ENCODE measurements around the gene SMIM10L2A.

Gene SMIM10L2A

DNA sequence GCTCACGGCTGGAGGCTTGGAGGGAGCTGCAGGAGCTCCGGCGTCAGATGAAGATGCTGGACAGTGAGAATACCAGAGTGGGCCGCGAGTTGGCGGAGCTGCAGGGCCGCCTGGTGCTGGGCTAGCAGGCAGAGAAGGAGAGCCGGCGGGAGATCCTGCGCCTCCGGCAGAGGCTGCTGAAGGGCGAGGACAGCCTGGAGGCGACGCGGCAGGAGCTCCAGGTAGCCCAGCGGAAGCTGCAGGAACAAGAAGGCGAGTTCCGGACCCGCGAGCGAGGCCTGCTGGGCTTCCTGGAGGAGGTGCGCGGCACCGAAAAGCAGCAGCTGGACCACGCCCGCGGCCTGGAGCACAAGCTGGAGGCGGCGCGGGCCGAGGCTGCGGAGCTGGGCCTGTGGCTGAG, 14.7 kb downstream of the SMIM10L2A start:
- Histone ChIP-seq H3K4me1 (ENCODE audit: low read length) (no peaks in the 10 kb centered on the region), H3K4me2 (ENCODE audit: low read depth, low read length) (no peak overlapping the region), H3K27ac (ENCODE audit: low read length) (no peak overlapping the region), H3K4me3 (ENCODE audit: low read length) (no peak overlapping the region), H4K20me1 (ENCODE audit: insufficient read depth, low read length) (no peaks in the 10 kb centered on the region), H3K36me3 (replicated peaks; ENCODE audit: insufficient read depth, low read length) (no peaks in the 10 kb centered on the region), H3K9me3 (replicated peaks; ENCODE audit: insufficient read depth, low read length) (no peaks in the 10 kb centered on the region), H3K27me3 (replicated peaks; ENCODE audit: insufficient read depth, low read length) (no peaks in the 10 kb centered on the region), H3F3A (ENCODE audit: insufficient read depth, low read length) (no peaks in the 10 kb centered on the region), H3K79me2 (ENCODE audit: low read length) (no peaks in the 10 kb centered on the region), H3K9ac (ENCODE audit: low read length) (no peak overlapping the region), H3K9me2 (replicated peaks; ENCODE audit: insufficient read depth, low read length) (no peaks in the 10 kb centered on the region), H2AFZ (ENCODE audit: low read length) (no peak overlapping the region)
- TF ChIP-seq EZH2phosphoT487 (IDR thresholded peaks at IDR 0.05; ENCODE audit: low read length) (no peak), EZH2 (optimal IDR thresholded peaks at IDR 0.05; ENCODE audit: low read depth, low read length) (no peak)
- TF ChIP-seq, protein P1, sequence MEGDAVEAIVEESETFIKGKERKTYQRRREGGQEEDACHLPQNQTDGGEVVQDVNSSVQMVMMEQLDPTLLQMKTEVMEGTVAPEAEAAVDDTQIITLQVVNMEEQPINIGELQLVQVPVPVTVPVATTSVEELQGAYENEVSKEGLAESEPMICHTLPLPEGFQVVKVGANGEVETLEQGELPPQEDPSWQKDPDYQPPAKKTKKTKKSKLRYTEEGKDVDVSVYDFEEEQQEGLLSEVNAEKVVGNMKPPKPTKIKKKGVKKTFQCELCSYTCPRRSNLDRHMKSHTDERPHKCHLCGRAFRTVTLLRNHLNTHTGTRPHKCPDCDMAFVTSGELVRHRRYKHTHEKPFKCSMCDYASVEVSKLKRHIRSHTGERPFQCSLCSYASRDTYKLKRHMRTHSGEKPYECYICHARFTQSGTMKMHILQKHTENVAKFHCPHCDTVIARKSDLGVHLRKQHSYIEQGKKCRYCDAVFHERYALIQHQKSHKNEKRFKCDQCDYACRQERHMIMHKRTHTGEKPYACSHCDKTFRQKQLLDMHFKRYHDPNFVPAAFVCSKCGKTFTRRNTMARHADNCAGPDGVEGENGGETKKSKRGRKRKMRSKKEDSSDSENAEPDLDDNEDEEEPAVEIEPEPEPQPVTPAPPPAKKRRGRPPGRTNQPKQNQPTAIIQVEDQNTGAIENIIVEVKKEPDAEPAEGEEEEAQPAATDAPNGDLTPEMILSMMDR (IDR thresholded peaks at IDR 0.05; ENCODE audit: low read length): no peak
- DNase-seq: no peak

DNA sequence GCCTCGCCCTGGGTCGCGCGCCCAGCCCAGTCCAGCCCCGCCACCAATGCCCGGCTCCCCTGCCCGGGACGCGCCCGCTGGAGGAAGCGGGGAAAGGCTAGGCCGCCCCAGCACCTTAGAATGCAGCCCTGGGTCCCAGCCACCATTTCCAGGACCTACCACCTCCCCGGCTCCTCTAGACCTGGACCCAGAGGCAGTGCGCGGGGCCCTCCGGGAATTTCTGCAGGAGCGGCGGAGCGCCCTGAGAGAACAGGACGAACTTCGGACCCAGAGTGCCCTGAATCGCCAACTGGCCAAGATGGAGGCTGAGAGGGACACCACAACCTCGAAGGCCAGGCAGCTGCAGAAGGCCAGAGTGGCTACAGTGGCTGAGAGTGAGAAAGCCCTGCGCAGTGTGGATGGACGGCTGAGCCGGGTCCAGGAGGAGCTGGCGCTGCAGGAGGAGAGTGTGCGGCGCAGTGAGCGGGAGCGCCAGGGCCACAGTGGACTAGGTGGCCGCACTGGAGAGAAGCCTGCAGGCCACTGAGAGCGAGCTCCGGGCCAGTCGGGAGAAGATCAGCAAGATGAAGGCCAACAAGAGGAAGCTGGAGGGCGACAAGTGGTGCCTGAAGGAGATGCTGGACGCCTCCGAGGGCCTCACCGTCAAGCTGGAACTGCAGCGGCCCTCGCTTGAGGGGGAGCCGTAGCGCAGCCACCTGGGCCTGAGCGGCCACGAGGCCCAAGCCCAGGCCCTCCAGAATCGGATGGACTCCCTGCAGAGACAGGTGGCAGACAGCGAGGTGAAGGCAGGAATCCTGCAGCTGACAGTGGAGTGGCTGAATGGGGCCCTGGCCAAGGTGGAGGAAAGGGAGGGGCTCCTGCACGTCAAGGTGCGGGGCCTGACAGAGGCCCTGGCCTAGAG, 15.5 kb downstream of the SMIM10L2A start:
- no peak for DNase-seq
- Histone ChIP-seq H3K79me2 (ENCODE audit: low read length) (no peaks in the 10 kb centered on the region), H3K36me3 (replicated peaks; ENCODE audit: insufficient read depth, low read length) (no peaks in the 10 kb centered on the region), H3K4me3 (ENCODE audit: low read length) (no peak overlapping the region), H4K20me1 (ENCODE audit: insufficient read depth, low read length) (no peaks in the 10 kb centered on the region), H3K9ac (ENCODE audit: low read length) (no peak overlapping the region), H3F3A (ENCODE audit: insufficient read depth, low read length) (no peaks in the 10 kb centered on the region), H2AFZ (ENCODE audit: low read length) (no peak overlapping the region), H3K4me1 (ENCODE audit: low read length) (no peaks in the 10 kb centered on the region), H3K9me2 (replicated peaks; ENCODE audit: insufficient read depth, low read length) (no peaks in the 10 kb centered on the region), H3K4me2 (ENCODE audit: low read depth, low read length) (no peak overlapping the region), H3K27me3 (replicated peaks; ENCODE audit: insufficient read depth, low read length) (no peaks in the 10 kb centered on the region), H3K9me3 (replicated peaks; ENCODE audit: insufficient read depth, low read length) (no peaks in the 10 kb centered on the region), H3K27ac (ENCODE audit: low read length) (no peak overlapping the region)
- TF ChIP-seq EZH2 (optimal IDR thresholded peaks at IDR 0.05; ENCODE audit: low read depth, low read length): no peak
- TF ChIP-seq EZH2phosphoT487 (IDR thresholded peaks at IDR 0.05; ENCODE audit: low read length): no peak
- TF ChIP-seq, protein P1 (IDR thresholded peaks at IDR 0.05; ENCODE audit: low read length): no peak

DNA sequence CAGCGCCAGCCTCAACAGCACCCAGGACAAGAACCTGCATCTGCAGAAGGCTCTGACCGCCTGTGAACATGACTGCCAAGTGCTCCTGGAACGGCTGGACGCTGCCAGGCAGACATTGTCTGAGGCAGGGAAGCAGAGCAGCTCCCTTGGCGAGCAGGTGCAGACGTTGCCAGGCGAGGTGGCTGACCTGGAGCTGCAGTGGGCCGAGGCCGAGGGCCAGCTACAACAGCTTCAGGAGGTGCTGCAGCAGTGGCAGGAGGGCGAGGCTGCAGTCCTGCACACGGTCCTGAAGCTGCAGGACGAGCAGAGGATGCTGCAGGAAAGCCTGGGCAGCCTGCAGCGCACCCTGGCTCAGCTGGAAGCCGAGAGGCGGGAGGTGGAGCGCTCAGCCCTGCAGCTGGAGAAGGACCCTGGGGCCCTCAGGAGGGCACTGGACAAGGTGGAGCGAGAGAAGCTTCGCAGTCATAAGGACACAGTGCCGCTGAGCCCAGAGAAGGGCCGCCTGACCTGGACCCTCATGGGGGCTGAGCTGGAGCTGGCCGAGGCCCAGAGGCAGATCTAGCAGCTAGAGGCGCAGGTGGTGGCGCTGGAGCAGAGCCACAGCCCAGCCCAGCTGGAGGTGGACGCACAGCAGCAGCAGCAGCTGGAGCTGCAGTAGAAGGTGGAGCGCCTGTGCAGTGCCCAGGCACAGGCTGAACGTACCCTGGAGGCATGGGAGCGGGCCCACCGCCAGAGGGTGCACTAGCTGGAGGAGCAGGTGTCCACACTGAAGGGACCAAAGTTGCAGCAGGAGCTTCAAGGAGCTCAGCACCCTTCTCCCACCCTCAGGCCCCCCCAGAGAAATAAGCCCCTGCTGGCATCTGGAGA, 16.4 kb downstream of the SMIM10L2A start:
- no peaks in the 10 kb centered on the region for H4K20me1 ChIP-seq (ENCODE audit: insufficient read depth, low read length)
- no peak overlapping the region for H2AFZ ChIP-seq (ENCODE audit: low read length)
- DNase-seq: no peak
- no peak overlapping the region for H3K9ac ChIP-seq (ENCODE audit: low read length)
- no peak overlapping the region for H3K4me3 ChIP-seq (ENCODE audit: low read length)
- H3K27ac ChIP-seq (ENCODE audit: low read length): no peak overlapping the region
- no peaks in the 10 kb centered on the region for H3K9me2 ChIP-seq (replicated peaks; ENCODE audit: insufficient read depth, low read length)
- no peaks in the 10 kb centered on the region for H3K36me3 ChIP-seq (replicated peaks; ENCODE audit: insufficient read depth, low read length)
- H3K79me2 ChIP-seq (ENCODE audit: low read length): no peaks in the 10 kb centered on the region
- no peak overlapping the region for H3K4me2 ChIP-seq (ENCODE audit: low read depth, low read length)
- no peak for TF ChIP-seq EZH2phosphoT487 (IDR thresholded peaks at IDR 0.05; ENCODE audit: low read length)
- no peak for TF ChIP-seq EZH2 (optimal IDR thresholded peaks at IDR 0.05; ENCODE audit: low read depth, low read length)
- TF ChIP-seq, protein P1 (IDR thresholded peaks at IDR 0.05; ENCODE audit: low read length): no peak
- no peaks in the 10 kb centered on the region for H3K27me3 ChIP-seq (replicated peaks; ENCODE audit: insufficient read depth, low read length)
- H3F3A ChIP-seq (ENCODE audit: insufficient read depth, low read length): no peaks in the 10 kb centered on the region
- H3K9me3 ChIP-seq (replicated peaks; ENCODE audit: insufficient read depth, low read length): no peaks in the 10 kb centered on the region
- H3K4me1 ChIP-seq (ENCODE audit: low read length): no peaks in the 10 kb centered on the region
